PC-3 (cell line): ENCODE data around the gene VAPA. TPM values are rescaled to one million over a fixed set of nuclear protein-coding genes. Genes with fewer than 3 reads are reported as not detected.

Source experiments
- ATAC-seq: fragments of 200-7000 bp; cut with Tn5 transposase; 2 replicates; pipeline ENCODE4 v1.9.1; 2020; ENCODE audit warnings: mild to moderate bottlenecking, moderate library complexity
- Bru-seq: library from RNA; stranded (reverse); fragments of 400-500 nt; gene quantifications from one replicate; lab custom pipeline; 2021; lab: Mats Ljungman, UMichigan
- BruChase-seq, 2 experiments: library from RNA; stranded (reverse); fragments of 400-500 nt; gene quantifications; one replicate each; lab custom pipeline; 2021; lab: Mats Ljungman, UMichigan
- BruUV-seq: library from RNA; stranded (reverse); fragments of 400-500 nt; replicated peaks from 2 replicates; lab custom pipeline; 2021; lab: Mats Ljungman, UMichigan
- CTCF ChIA-PET: fragments of 300-600 bp; sonication (Branson Sonifier 250); formaldehyde crosslinking; loops from one replicate; lab custom pipeline; 2022; ENCODE audit warnings: antibody characterized with exemption; lab: Charles Lee
- POLR2A ChIA-PET: fragments of 300-600 bp; sonication (Branson Sonifier 250); formaldehyde crosslinking; loops from one replicate; lab custom pipeline; 2022; ENCODE audit warnings: antibody characterized with exemption; ENCODE audit not compliant: unreplicated experiment; lab: Charles Lee
- DNase-seq: peaks from one replicate; pipeline ENCODE4 v3.0.0-alpha.2; 2015
- H2AFZ ChIP-seq: fragments of 300-600 bp; sonication (generic); 2 replicates; pipeline ENCODE4 v1.6.0; 2016; ENCODE audit warnings: antibody characterized with exemption, low read length
- H3F3A ChIP-seq: fragments of 300-600 bp; sonication (generic); one replicate; pipeline ENCODE4 v1.6.0; 2017; ENCODE audit warnings: antibody characterized with exemption, low read length, control low read depth, mild to moderate bottlenecking; ENCODE audit not compliant: unreplicated experiment
- H3K27ac ChIP-seq: fragments of 300-600 bp; sonication (generic); 2 replicates; pipeline ENCODE4 v1.5.1; 2016; ENCODE audit warnings: mild to moderate bottlenecking, low read length
- H3K27me3 ChIP-seq: fragments of 300-600 bp; sonication (generic); 2 replicates; pipeline ENCODE4 v1.6.1; 2016; ENCODE audit warnings: low read length, mixed read lengths
- H3K36me3 ChIP-seq: fragments of 300-600 bp; sonication (generic); 2 replicates; pipeline ENCODE4 v1.6.1; 2016; ENCODE audit warnings: low read depth, mixed run types, low read length, mixed read lengths
- H3K4me1 ChIP-seq: fragments of 300-600 bp; sonication (generic); 2 replicates; pipeline ENCODE4 v1.5.1; 2016; ENCODE audit warnings: low read length; ENCODE audit not compliant: insufficient read depth
- H3K4me2 ChIP-seq: fragments of 300-600 bp; sonication (generic); 2 replicates; pipeline ENCODE4 v1.6.0; 2016; ENCODE audit warnings: low read length
- H3K4me3 ChIP-seq: fragments of 300-600 bp; sonication (generic); 2 replicates; pipeline ENCODE4 v1.5.1; 2016; ENCODE audit warnings: mild to moderate bottlenecking, low read length, mixed read lengths
- H3K79me2 ChIP-seq: fragments of 300-600 bp; sonication (generic); 2 replicates; pipeline ENCODE4 v1.6.1; 2017; ENCODE audit warnings: low read length, mixed read lengths
- H3K9ac ChIP-seq: fragments of 300-600 bp; sonication (generic); 2 replicates; pipeline ENCODE4 v1.6.0; 2016; ENCODE audit warnings: mild to moderate bottlenecking, low read length
- H3K9me2 ChIP-seq: fragments of 300-600 bp; sonication (generic); replicated peaks from 2 replicates; pipeline ENCODE4 v1.6.1; 2016; ENCODE audit warnings: mixed run types, low read length, mixed read lengths
- H3K9me3 ChIP-seq: fragments of 300-600 bp; sonication (generic); 2 replicates; pipeline ENCODE4 v1.6.1; 2016; ENCODE audit warnings: low read length, mixed read lengths
- H4K20me1 ChIP-seq: fragments of 300-600 bp; sonication (generic); 2 replicates; pipeline ENCODE4 v1.6.1; 2016; ENCODE audit warnings: low read length, mixed read lengths
- CTCF ChIP-seq: fragments of 300-600 bp; sonication (generic); conservative IDR thresholded peaks from 2 replicates; pipeline ENCODE4 v1.5.1; 2017; ENCODE audit warnings: antibody characterized with exemption, low read depth, mild to moderate bottlenecking, low read length
- EZH2 ChIP-seq: fragments of 300-600 bp; sonication (generic); IDR thresholded peaks from one replicate; pipeline ENCODE4 v1.6.1; 2017; ENCODE audit warnings: antibody characterized with exemption, mild to moderate bottlenecking, low read length; ENCODE audit not compliant: unreplicated experiment
- EZH2phosphoT487 ChIP-seq: fragments of 300-600 bp; sonication (generic); IDR thresholded peaks from 2 replicates; pipeline ENCODE4 v1.6.1; 2018; ENCODE audit warnings: mild to moderate bottlenecking, antibody characterized with exemption, low read length, borderline replicate concordance
- intact Hi-C: fragments of 100-400 bp; cut with micrococcal nuclease; formaldehyde crosslinking; loops from 2 replicates; pipeline ENCODE4 v1.9.0; 2023
- long read RNA-seq: library from polyadenylated mRNA; unstranded; transcript quantifications from one replicate; pipeline ENCODE4 v2.0.0, GENCODE V29; 2021; ENCODE audit not compliant: unreplicated experiment
- total RNA-seq: library from RNA; depleted of rRNA; stranded (reverse); fragments of >200 nt; gene quantifications from 2 replicates; pipeline ENCODE4 v1.2.3, GENCODE V29; 2014; rRNA removed

VAPA gene
- total RNA-seq (281 and 293 TPM in 2 replicates), Bru-seq, nascent RNA (percentile 98 among the genes with signal in this experiment), BruChase-seq, experiment 1, labeled RNA remaining after a 6-hour chase (percentile 95 among the genes with signal in this experiment), BruChase-seq, experiment 2, labeled RNA remaining after a 2-hour chase (percentile 98 among the genes with signal in this experiment)
- long read RNA-seq, full-length matches to known transcripts: 584 of 608 reads
- long read RNA-seq, partial matches to known transcripts: 3 of 608 reads
- long read RNA-seq, other reads (novel, unspliced or antisense): 21 of 608 reads

GRCh38 chr18:9913526-9914333, at the start of gene VAPA:
Gene VAPA (plus strand): TSS chr18:9914016. CDS start chr18:9914257, 241 bp downstream.
- peak; percentile 98 for DNase-seq
- Histone ChIP-seq H3K4me1 (peaks cover 33% of the 10 kb centered on the region), H3K27me3 (no peaks in the 10 kb centered on the region), H3K4me2 (peak within 1 kb of the TSS; percentile 87), H4K20me1 (peaks cover 37% of the 10 kb centered on the region), H3K4me3 (peak within 1 kb of the TSS; percentile 78), H3K79me2 (peaks cover 46% of the 10 kb centered on the region), H3F3A (no peaks in the 10 kb centered on the region), H3K36me3 (no peaks in the 10 kb centered on the region), H3K9me3 (no peaks in the 10 kb centered on the region), H3K9ac (peak within 1 kb of the TSS; percentile 97), H3K27ac (peak within 1 kb of the TSS; percentile 84), H2AFZ (peak within 1 kb of the TSS; percentile 81), H3K9me2 (no peaks in the 10 kb centered on the region)
- ATAC-seq: peak; percentile 83
- TF ChIP-seq EZH2: no peak
- no peak for TF ChIP-seq EZH2phosphoT487
- TF ChIP-seq CTCF: no peak
- intact Hi-C loops: loop anchor here (2.0 to 10.0 kb wide), 5 partner anchors 89 to 339 kb away; partner anchors contain the start of gene PPP4R1
- POLR2A ChIA-PET: interaction anchor here (0.5 to 0.6 kb wide), 4 partner anchors 33 to 843 kb away, joined by 3 to 6 read pairs (median 4); no protein-coding TSS in a partner anchor
- no TSS peak for BruUV-seq
- CTCF ChIA-PET: interaction anchor here (0.6 to 0.9 kb wide), 2 partner anchors 338 to 374 kb away, joined by 3 read pairs; no protein-coding TSS in a partner anchor

- no peak overlapping the region for H3K4me2 ChIP-seq
- H3K4me1 ChIP-seq: peaks cover 10% of the 10 kb centered on the region
- H4K20me1 ChIP-seq: no peaks in the 10 kb centered on the region
- intact Hi-C loops: no loop called here
- TF ChIP-seq EZH2 (no peak), CTCF (no peak), EZH2phosphoT487 (no peak)
- H3K9ac ChIP-seq: no peak overlapping the region
- BruUV-seq: no TSS peak
- no peak overlapping the region for H3K27ac ChIP-seq
- H3K9me3 ChIP-seq: 0 out of 2 replicates have a peak, but pooled peaks cover 7% of the 10 kb centered on the region
- no peaks in the 10 kb centered on the region for H3K79me2 ChIP-seq
- H3K27me3 ChIP-seq: no peaks in the 10 kb centered on the region
- no peaks in the 10 kb centered on the region for H3F3A ChIP-seq
- no peaks in the 10 kb centered on the region for H3K36me3 ChIP-seq
- ChIA-PET POLR2A (no interaction called here), CTCF (no interaction called here)
- DNase-seq (no peak), ATAC-seq (no peak)
- no peak overlapping the region for H2AFZ ChIP-seq
- no peaks in the 10 kb centered on the region for H3K9me2 ChIP-seq
- no peak overlapping the region for H3K4me3 ChIP-seq
Observed at GRCh38 chr18:9865764-9866490, 47.9 kb upstream of the VAPA start.
